ENCODE measurements around the gene FIGNL2. TPM values are rescaled to one million over a fixed set of nuclear protein-coding genes. Genes with fewer than 3 reads are reported as not detected.

Gene FIGNL2
- total RNA-seq, 1 donor from 2014 or later: 0.69 TPM

GRCh38 chr12:51855586-51856428, 7.3 kb upstream of the FIGNL2 start:
- H3K36me3 Mint-ChIP-seq (ENCODE audit: low read depth): no peaks in the 10 kb centered on the region
- POLR2A ChIA-PET: no interaction called here
- DNase-seq (no peak), ATAC-seq (ENCODE audit: low read depth) (no peak)
- H3K27ac Mint-ChIP-seq: no peak overlapping the region
- peaks cover 6% of the 10 kb centered on the region for H3K4me1 Mint-ChIP-seq
- TF ChIP-seq CTCF (IDR thresholded peaks at IDR 0.05): no peak
- peaks cover 41% of the 10 kb centered on the region for H3K27me3 Mint-ChIP-seq
- CTCF ChIA-PET: no interaction called here
- no peaks in the 10 kb centered on the region for H3K9me3 Mint-ChIP-seq
- H3K4me3 Mint-ChIP-seq: no peak overlapping the region
- intact Hi-C loops (cut with micrococcal nuclease): no loop called here

- no peak for TF ChIP-seq CTCF (IDR thresholded peaks at IDR 0.05)
- peaks cover 9% of the 10 kb centered on the region for H3K4me1 Mint-ChIP-seq
- no peaks in the 10 kb centered on the region for H3K9me3 Mint-ChIP-seq
- H3K27ac Mint-ChIP-seq: no peak overlapping the region
- POLR2A ChIA-PET: no interaction called here
- H3K36me3 Mint-ChIP-seq (ENCODE audit: low read depth): no peaks in the 10 kb centered on the region
- H3K27me3 Mint-ChIP-seq: peaks cover 46% of the 10 kb centered on the region
- CTCF ChIA-PET: no interaction called here
- DNase-seq: no peak
- no peak overlapping the region for H3K4me3 Mint-ChIP-seq
- intact Hi-C loops (cut with micrococcal nuclease): no loop called here
- no peak for ATAC-seq (ENCODE audit: low read depth)
Measured at GRCh38 chr12:51852404-51853137, 4.1 kb upstream of the FIGNL2 start.

DNA sequence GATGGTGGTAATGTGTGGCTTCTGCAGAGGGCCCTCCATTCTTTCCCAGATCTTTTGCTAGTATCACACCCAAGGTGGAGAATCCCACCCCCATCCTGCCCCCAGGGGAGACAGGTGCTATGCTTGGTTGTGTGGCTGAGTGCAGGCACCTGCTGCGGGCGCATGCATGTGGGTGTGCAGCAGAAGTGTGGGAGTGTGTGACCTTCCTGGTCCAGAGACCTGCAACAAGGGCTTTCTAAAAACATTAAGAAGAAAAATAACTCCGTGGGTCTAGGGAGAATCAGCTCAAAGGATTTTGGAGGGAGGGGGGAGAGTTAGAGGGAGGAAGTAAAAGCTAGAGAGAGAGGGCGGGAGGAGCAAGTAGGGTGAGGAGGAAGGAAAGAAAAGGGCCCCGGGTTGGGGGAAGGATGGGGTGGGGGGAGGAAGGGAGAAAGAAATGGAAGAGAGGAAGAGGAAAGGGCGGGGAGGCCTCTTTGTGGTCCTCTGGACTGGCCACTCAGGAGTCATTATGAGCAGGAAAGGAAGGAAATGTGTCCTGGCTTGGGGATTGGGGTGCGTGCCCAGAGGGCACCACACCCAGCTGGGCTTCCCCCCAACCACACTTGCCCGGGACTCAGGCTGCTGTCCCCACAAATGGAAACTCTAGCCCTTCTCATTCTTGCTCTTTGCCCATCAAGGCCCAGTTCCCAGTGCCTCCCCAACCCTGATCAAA, 3.1 kb upstream of the FIGNL2 start:
- Mint-ChIP-seq H3K36me3 (ENCODE audit: low read depth) (no peaks in the 10 kb centered on the region), H3K27me3 (peaks cover 45% of the 10 kb centered on the region), H3K9me3 (no peaks in the 10 kb centered on the region), H3K27ac (no peak overlapping the region), H3K4me3 (no peak overlapping the region), H3K4me1 (peaks cover 12% of the 10 kb centered on the region)
- DNase-seq: no peak
- ChIA-PET POLR2A (no interaction called here), CTCF (no interaction called here)
- intact Hi-C loops (cut with micrococcal nuclease): no loop called here
- no peak for ATAC-seq (ENCODE audit: low read depth)
- TF ChIP-seq CTCF (IDR thresholded peaks at IDR 0.05): no peak

GRCh38 chr12:51850965-51851299, 2.4 kb upstream of the FIGNL2 start:
- CTCF ChIA-PET: no interaction called here
- ATAC-seq (ENCODE audit: low read depth) (no peak), DNase-seq (no peak)
- Mint-ChIP-seq H3K9me3 (no peaks in the 10 kb centered on the region), H3K27ac (no peak overlapping the region), H3K36me3 (ENCODE audit: low read depth) (no peaks in the 10 kb centered on the region), H3K4me3 (no peak overlapping the region), H3K27me3 (peaks cover 43% of the 10 kb centered on the region), H3K4me1 (peaks cover 15% of the 10 kb centered on the region)
- no peak for TF ChIP-seq CTCF (IDR thresholded peaks at IDR 0.05)
- POLR2A ChIA-PET: no interaction called here
- intact Hi-C loops (cut with micrococcal nuclease): no loop called here
